ENCODE measurements around the gene BET1L. TPM values are rescaled to one million over a fixed set of nuclear protein-coding genes. Genes with fewer than 3 reads are reported as not detected.

The BET1L gene
- total and polyA plus RNA-seq, 9 donors = 24.6 to 76.6 (median 63.7) TPM

- H3K27me3 ChIP-seq = no peaks in the 10 kb centered on the region
- intact Hi-C loops (cut with DNase I) = no loop called here
- H3K9me3 ChIP-seq = no peaks in the 10 kb centered on the region
- DNase-seq = no peak
- WGBS, 3 donors = 65 to 71% (median 68%) methylated on average over 13 of the region's 13 CpGs
- no peaks in the 10 kb centered on the region for H3K4me1 ChIP-seq (ENCODE audit: insufficient read depth)
- no peak overlapping the region for H3K4me3 ChIP-seq
- H3K27ac ChIP-seq = no peak overlapping the region
- TF ChIP-seq POLR2A (IDR thresholded peaks at IDR 0.05) (no peak), CTCF (IDR thresholded peaks at IDR 0.05) (no peak), EP300 (IDR thresholded peaks at IDR 0.05) (no peak)
- no peaks in the 10 kb centered on the region for H3K36me3 ChIP-seq
Measured at GRCh38 chr11:253160-253885, 46.1 kb upstream of the BET1L start.

- Histone ChIP-seq H3K4me1 (ENCODE audit: insufficient read depth) (no peaks in the 10 kb centered on the region), H3K27ac (no peak overlapping the region), H3K27me3 (no peaks in the 10 kb centered on the region), H3K9me3 (no peaks in the 10 kb centered on the region), H3K4me3 (no peak overlapping the region), H3K36me3 (no peaks in the 10 kb centered on the region)
- no peak for DNase-seq
- 74 to 81% (median 80%) methylated on average over 8 of the region's 8 CpGs for WGBS, 3 donors
- no peak for TF ChIP-seq CTCF (IDR thresholded peaks at IDR 0.05)
- TF ChIP-seq POLR2A (IDR thresholded peaks at IDR 0.05) = no peak
- no peak for TF ChIP-seq EP300 (IDR thresholded peaks at IDR 0.05)
- intact Hi-C loops (cut with DNase I) = no loop called here
Measured at GRCh38 chr11:252666-253065, 45.5 kb upstream of the BET1L start.

GRCh38 chr11:251550-251949, 44.4 kb upstream of the BET1L start:
- TF ChIP-seq EP300 (IDR thresholded peaks at IDR 0.05) (no peak), CTCF (IDR thresholded peaks at IDR 0.05) (no peak), POLR2A (IDR thresholded peaks at IDR 0.05) (no peak)
- Histone ChIP-seq H3K9me3 (no peaks in the 10 kb centered on the region), H3K27me3 (no peaks in the 10 kb centered on the region), H3K36me3 (no peaks in the 10 kb centered on the region), H3K27ac (no peak overlapping the region), H3K4me1 (ENCODE audit: insufficient read depth) (no peaks in the 10 kb centered on the region), H3K4me3 (no peak overlapping the region)
- intact Hi-C loops (cut with DNase I) = no loop called here
- WGBS, 3 donors = 67 to 75% (median 69%) methylated on average over 10 of the region's 10 CpGs
- no peak for DNase-seq

- Histone ChIP-seq H3K9me3 (no peaks in the 10 kb centered on the region), H3K36me3 (no peaks in the 10 kb centered on the region), H3K27ac (no peak overlapping the region), H3K4me3 (no peak overlapping the region), H3K27me3 (no peaks in the 10 kb centered on the region), H3K4me1 (ENCODE audit: insufficient read depth) (no peaks in the 10 kb centered on the region)
- intact Hi-C loops (cut with DNase I) = no loop called here
- TF ChIP-seq EP300 (IDR thresholded peaks at IDR 0.05) (no peak), CTCF (IDR thresholded peaks at IDR 0.05) (peak in 2 of 3 donors; percentile 13 to 30)
- peak in 2 of 5 donors; percentile 56 to 65 for DNase-seq
- 79 to 83% (median 79%) methylated on average over 10 of the region's 10 CpGs for WGBS, 3 donors
Measured at GRCh38 chr11:250740-251299, 43.6 kb upstream of the BET1L start.
